HG03025 (cell line): ENCODE results near the gene ZDHHC12.
"Not testable (repeated sequence)": the region's sequence is repeated elsewhere in the genome, so short reads cannot be mapped to it uniquely, and the experiment has no call there.

Source experiments
- ATAC-seq: cut with Tn5 transposase; IDR thresholded peaks from one replicate; pipeline ENCODE4 v1.9.1; 2021; ENCODE audit warnings: mild to moderate bottlenecking, moderate library complexity; ENCODE audit not compliant: unreplicated experiment, low FRiP score

Gene ZDHHC12

DNA sequence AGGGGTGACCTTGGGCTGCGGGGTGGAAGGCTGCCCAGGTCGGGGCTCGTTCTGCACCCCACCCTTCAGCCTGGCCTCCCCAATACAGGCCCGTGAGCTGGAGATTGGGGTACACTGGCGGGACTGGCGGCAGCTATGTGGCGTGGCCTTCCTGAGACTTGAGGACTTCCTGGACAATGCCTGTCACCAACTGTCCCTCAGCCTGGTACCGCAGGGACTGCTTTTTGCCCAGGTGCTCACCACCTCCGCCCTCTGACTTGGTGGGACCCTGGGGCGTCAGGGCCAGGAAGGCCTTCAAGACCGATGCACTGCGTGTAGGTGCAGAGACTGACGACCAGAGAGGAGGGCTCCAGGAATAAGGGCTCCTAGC, 10.5 kb downstream of the ZDHHC12 start:
- ATAC-seq = no peak

DNA sequence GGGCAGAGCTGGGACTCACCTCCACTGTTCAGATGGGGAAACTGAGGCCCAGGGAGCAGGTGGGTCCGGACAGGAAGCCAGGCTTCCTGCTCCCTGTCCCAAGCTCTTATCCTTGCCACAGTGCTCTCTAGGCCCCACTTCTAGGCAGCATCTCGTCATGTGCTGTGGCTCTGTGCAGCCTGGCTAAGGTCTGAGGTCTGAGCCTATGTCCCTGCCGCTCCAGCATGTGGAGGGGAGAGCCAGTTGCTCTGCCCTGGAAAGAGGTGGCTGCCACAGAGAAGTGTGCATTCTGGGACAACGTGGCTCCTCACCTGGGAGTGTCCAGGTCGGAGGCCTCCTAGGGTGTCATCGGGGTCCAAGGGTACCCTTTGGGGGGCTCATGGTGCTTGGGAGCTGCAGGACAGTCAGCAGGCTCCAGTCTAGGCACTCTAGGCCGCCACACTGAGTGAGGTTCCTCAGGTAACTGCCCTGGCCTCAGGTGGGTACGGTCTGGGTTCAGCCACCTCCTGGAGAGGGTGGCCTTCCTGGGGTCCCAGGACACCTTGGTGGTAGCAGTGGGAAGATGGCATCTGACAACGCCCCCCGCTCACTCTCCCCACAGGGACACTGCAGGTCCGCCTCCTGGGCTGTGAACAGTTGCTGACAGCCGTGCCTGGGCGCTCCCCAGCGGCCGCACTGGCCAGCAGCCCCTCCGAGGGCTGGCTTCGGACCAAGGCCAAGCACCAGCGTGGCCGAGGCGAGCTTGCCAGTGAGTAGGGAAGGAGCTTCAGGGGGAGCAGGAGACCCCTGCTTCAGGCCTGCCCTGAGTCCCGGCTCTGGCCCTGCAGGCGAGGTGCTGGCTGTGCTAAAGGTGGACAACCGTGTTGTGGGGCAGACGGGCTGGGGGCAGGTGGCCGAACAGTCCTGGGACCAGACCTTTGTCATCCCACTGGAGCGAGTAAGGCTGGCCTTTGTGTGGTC, 11.2 kb downstream of the ZDHHC12 start:
- no peak for ATAC-seq

DNA sequence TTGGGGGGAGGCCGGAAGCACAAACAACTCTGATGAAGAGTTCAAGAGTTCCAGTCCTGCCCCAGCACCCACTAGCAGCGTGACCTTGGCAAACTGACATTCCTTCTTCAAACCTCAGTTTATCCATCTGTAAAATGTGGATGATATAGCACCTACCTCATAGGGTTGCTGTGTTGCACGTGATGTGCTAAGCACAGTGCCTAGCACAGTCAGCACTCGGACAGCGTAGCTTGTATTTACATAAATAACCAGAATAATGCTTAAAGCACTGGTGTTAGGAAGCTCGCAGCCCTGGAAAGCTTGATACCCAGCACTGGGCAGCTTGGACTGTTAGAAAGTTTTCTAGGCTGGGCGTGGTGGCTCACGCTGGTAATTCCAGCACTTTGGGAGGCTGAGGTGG, 16.5 kb downstream of the ZDHHC12 start:
- ATAC-seq = no peak

DNA sequence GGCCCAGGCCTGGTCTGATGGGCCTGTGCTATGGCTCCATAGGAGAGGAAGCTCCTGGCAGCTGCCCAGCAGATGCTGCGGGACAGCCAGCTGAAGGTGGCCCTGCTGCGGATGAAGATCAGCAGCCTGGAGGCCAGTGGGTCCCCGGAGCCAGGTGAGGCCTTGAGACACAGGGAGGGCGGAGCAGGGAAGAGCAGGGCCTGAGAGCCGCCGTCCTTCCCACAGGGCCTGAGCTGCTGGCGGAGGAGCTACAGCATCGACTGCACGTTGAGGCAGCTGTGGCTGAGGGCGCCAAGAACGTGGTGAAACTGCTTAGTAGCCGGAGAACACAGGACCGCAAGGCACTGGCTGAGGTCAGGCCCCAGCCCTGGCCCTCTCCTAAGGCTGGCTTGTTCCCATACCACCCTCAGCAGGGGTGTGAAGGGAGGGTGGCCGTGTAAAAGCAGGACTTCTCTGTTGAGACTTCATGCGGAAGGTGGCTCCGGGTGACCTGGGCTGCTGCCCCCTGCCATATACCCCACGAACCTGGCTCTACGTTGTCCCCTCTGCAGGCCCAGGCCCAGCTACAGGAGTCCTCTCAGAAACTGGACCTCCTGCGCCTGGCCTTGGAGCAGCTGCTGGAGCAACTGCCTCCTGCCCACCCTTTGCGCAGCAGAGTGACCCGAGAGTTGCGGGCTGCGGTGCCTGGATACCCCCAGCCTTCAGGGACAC, 17.1 kb downstream of the ZDHHC12 start:
- ATAC-seq = no peak

GRCh38 chr9:128706045-128706444, 17.9 kb downstream of the ZDHHC12 start:
- no peak for ATAC-seq

DNA sequence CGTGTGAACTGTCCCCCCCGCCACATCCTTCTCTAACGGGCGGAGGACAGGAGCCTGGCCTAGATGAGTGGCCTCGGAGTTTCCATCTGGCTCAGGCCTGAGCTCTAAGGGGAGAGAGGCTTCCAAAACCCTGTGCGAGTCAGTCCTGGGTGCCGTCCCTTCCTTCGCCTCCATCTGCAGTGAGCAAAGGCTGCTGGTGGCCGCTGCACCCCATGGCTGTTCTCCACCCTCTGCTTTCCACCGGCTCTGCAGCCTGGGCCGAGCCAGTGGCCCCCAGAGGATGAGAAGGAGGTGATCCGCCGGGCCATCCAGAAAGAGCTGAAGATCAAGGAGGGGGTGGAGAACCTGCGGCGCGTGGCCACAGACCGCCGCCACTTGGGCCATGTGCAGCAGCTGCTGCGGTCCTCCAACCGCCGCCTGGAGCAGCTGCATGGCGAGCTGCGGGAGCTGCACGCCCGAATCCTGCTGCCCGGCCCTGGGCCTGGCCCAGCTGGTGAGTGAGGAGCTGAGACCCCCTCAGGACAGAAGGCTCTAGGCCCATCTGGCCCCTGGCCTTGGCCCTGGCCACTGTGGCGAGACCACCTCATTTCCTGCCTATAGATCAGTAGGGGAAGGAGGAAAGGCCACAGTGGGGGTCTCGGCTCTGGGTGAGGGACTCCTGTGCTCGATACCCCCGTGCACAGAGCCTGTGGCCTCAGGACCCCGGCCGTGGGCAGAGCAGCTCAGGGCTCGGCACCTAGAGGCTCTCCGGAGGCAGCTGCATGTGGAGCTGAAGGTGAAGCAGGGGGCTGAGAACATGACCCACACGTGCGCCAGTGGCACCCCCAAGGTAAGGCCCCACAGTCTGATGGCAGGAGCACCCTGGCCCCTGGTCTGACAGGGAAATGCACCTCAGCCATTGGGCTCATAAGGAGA, 18.6 kb downstream of the ZDHHC12 start:
- ATAC-seq = no peak

DNA sequence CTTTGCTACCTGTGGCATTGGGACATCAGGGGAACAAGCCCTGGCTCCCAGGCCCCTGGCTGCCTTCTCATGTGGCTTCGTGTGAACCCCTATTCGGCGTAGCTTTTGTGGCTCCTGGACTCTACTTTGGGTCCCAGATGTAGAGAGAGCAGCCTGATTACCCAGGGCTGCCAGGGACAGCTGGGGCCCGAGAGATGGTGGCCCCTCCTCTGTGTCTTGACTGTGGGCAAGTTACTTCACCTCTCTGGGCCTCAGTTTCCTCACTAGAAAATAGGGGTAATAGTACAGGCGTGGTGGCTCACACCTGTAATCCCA, 19.6 kb downstream of the ZDHHC12 start:
- no peak for ATAC-seq

- no peak for ATAC-seq
These were observed 20.1 kb downstream of the ZDHHC12 start for GRCh38 chr9:128703616-128704355.

DNA sequence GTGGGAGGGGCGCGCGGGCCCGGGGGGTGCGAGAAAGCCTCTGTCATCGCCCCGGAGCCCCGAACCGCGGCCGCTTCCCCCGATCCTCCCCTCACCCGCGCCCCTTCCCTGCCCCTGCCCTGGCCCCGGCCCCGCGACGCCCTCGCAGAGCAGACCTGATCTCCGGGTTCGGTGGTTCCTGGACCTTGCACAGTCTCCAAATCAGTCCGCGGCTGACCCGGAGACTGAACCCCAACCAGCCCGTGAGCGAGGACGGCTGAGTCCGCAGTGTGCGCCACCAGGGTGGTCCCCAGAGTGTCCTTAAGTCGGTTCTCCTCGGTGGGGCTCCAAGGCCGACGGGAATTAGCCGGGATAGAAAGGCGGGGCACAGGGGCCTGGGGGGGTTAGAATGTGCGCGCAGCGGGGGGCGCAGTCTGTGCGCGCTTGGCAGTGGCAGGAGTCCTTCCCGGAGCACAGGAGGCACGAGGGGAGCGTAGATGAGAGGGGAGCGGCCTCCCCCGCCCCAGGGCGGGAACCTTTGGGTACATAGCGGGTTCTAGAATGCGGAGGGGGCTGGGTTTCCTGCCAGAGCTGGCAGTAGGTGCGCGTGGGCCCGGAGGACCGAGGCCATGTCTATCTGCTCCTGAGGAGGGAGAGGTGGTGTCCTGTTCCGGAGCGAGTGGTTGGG, 20.8 kb downstream of the ZDHHC12 start:
- ATAC-seq = peak; percentile 12

- peak; percentile 64 for ATAC-seq
These were observed 21.4 kb downstream of the ZDHHC12 start, which contains the start of gene PKN3 for GRCh38 chr9:128702445-128702948. PKN3 (plus strand) TSS chr9:128702503; CDS start chr9:128702916, 413 bp downstream.

DNA sequence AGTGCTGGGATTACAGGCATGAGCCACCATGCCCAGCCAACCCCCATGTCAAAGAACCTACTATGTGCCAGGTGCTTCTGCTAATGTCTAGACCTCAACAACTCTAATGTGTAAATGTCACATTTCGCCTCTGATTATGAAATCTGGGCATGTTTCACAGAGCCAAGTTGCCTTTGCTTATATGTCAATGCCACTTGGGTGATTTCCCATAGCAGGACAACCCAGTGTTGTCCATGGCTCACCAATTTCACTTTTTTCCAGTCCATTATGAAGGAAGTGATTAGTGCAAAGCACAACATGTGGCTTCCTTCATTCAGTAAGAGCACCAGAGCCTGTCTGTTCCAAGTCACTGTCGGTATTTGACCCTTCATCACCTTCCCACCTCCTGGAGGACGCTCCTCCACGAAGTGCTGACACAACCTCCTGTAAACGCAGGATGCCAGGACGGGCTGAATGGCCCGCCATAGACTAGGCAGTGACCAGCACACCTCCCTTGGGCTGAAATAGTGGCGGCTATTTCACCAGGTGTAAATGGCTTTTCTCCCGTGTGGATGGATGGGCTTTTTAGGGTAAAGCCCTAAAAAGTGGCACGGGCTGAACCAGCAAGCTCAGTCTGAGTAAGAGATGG, 22.6 kb downstream of the ZDHHC12 start:
- no peak for ATAC-seq

DNA sequence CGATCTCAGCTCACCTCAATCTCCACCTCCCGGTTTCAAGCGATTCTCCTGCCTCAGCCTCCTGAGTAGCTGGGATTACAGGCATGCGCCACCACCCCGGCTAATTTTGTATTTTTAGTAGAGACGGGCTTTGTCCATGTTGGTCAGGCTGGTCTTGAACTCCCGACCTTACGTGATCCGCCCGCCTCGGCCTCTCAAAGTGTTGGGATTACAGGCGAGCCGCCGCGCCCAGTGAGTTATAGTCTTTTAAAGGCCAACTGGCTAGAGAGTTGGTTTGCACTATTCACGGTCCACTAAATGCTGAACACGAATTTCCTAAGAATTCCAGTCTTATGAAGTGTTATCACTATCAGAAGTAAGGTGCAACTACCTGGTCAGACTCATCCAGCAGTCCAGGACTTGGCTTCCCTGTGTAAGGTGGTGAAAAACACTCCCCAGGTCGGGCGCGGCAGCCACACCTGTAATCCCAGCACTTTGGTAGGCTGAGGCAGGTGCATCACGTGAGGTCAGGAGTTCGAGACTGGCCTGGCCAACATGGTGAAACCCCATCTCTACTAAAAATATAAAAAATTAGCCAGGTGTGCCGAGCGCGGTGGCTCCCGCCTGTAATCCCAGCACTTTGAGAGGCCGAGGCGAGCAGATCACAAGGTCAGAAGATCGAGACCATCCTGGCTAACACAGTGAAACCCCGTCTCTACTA, 24.7 kb downstream of the ZDHHC12 start:
- not testable (repeated sequence) for ATAC-seq

- no peak for ATAC-seq
These were observed 26.8 kb downstream of the ZDHHC12 start for GRCh38 chr9:128696923-128697707.

GRCh38 chr9:128694344-128694743, 29.6 kb downstream of the ZDHHC12 start:
- ATAC-seq = no peak

GRCh38 chr9:128693738-128694137, 30.2 kb downstream of the ZDHHC12 start:
- ATAC-seq = not testable (repeated sequence)

GRCh38 chr9:128690684-128691034, 33.3 kb downstream of the ZDHHC12 start:
- ATAC-seq = no peak

- peak; percentile 13 for ATAC-seq
These were observed 33.9 kb downstream of the ZDHHC12 start for GRCh38 chr9:128689820-128690683.
